Bronchial epithelial cell (primary cell): ENCODE results near the gene DAZAP1. TPM values are rescaled to one million over a fixed set of nuclear protein-coding genes. Genes with fewer than 3 reads are reported as not detected.
"Not testable (repeated sequence)": the region's sequence is repeated elsewhere in the genome, so short reads cannot be mapped to it uniquely, and the experiment has no call there.

ENCODE experiments used
- DNase-seq: peaks from one replicate; pipeline ENCODE4 v3.0.0-alpha.2; 2010; ENCODE audit warnings: low read depth
- FAIRE-seq: peaks from 2 replicates; lab custom pipeline; 2011; peaks lifted over from hg19 to GRCh38; lab: Jason Lieb, UNC
- H3K27me3 ChIP-seq: 2 replicates; pipeline ENCODE4 v1.5.1; 2011; ENCODE audit warnings: low read length; ENCODE audit not compliant: control insufficient read depth, insufficient read depth
- H3K36me3 ChIP-seq: 2 replicates; pipeline ENCODE4 v1.5.1; 2011; ENCODE audit warnings: low read length; ENCODE audit not compliant: control insufficient read depth, insufficient read depth
- H3K4me3 ChIP-seq: 2 replicates; pipeline ENCODE4 v1.5.1; 2011; ENCODE audit warnings: mild to moderate bottlenecking, low read depth, low read length, control low read depth
- total RNA-seq: library from RNA; depleted of rRNA; stranded (reverse); fragments of >200 nt; gene quantifications from 2 replicates; pipeline ENCODE4 v1.2.1, GENCODE V29; 2014
- TF ChIP-seq, protein P1 (sequence below): IDR thresholded peaks from 2 replicates; pipeline ENCODE4 v1.5.1; 2011; ENCODE audit warnings: mild to moderate bottlenecking, moderate library complexity, low read length, control low read depth, inconsistent platforms; ENCODE audit not compliant: insufficient read depth, severe bottlenecking

Gene DAZAP1
- total RNA-seq, 1 donor from 2014 or later = 115 TPM

DNA sequence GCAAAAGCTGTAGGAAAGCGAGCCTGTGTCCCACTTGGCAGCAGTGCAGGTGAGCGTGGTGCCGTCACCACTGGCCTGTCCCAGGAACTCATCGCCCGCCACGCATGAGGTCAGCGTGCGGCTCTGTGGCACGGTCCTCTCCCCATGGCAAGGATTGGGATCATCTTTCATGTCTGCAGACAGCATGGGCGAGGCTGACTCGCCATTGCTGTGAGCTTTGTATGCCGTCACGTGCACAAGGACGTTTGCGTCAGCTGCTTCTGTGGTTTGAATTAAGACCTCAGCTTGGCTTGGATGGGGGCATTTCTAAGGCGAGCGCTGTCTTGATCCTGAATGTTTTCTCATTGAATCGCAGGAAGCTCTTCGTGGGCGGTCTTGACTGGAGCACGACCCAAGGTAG is 9.8 kb downstream of the DAZAP1 start:
- no peaks in the 10 kb centered on the region for H3K27me3 ChIP-seq
- DNase-seq = peak; percentile 30
- H3K36me3 ChIP-seq = peaks cover 37% of the 10 kb centered on the region
- FAIRE-seq = peak; percentile 76
- H3K4me3 ChIP-seq = no peak overlapping the region
- TF ChIP-seq, protein P1, sequence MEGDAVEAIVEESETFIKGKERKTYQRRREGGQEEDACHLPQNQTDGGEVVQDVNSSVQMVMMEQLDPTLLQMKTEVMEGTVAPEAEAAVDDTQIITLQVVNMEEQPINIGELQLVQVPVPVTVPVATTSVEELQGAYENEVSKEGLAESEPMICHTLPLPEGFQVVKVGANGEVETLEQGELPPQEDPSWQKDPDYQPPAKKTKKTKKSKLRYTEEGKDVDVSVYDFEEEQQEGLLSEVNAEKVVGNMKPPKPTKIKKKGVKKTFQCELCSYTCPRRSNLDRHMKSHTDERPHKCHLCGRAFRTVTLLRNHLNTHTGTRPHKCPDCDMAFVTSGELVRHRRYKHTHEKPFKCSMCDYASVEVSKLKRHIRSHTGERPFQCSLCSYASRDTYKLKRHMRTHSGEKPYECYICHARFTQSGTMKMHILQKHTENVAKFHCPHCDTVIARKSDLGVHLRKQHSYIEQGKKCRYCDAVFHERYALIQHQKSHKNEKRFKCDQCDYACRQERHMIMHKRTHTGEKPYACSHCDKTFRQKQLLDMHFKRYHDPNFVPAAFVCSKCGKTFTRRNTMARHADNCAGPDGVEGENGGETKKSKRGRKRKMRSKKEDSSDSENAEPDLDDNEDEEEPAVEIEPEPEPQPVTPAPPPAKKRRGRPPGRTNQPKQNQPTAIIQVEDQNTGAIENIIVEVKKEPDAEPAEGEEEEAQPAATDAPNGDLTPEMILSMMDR = no peak

DNA sequence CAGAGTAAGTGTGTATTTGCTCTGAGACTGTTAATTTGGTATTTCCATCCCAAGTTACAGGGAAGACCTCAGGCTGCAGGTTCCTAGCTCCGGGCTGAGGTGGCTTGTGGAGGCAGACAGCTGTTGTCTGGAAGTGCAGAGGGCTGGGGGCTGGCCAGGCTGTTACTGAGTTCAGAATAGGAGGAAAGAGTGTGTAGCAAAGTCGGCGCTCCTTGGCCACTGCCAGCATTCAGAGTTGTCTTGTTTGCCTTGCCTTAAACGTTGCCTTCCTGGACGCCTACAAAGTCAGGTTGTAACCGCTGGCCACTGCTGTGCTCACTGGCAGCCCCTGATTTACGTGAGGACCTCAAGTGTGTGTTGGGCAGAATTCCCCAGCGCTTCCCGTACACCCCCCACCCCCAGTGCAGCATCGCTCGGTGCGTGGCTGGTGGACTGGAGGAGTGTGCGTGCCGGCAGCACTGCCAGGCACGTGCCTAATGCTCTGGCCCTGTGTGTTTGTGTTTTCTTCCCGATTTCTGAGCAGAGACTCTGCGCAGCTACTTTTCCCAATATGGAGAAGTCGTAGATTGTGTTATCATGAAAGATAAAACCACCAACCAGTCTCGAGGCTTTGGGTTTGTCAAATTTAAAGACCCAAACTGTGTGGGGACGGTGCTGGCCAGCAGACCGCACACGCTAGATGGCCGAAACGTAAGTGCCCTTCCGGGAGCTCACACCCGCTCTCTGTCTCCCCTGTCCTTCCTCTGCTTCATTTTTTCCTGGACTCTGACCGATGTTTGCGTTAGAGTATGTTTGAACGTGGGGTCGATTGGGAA is 10.5 kb downstream of the DAZAP1 start:
- H3K36me3 ChIP-seq = peaks cover 34% of the 10 kb centered on the region
- DNase-seq = no peak
- FAIRE-seq = no peak
- TF ChIP-seq, protein P1 = no peak
- H3K4me3 ChIP-seq = no peak overlapping the region
- H3K27me3 ChIP-seq = no peaks in the 10 kb centered on the region

DNA sequence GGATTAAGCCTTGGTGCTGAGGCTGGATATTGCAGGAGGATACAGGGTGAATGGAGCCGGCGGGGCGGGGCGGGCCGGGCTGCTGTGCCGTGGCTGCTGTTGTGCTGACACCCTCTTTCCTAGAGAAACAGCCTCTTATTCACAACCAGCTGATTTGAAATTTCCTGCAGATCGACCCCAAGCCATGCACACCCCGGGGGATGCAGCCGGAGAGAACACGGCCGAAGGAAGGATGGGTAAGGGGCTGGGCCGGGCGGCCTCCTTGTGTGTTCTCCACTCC is 11.1 kb downstream of the DAZAP1 start:
- TF ChIP-seq, protein P1 = no peak
- DNase-seq (no peak), FAIRE-seq (no peak)
- Histone ChIP-seq H3K4me3 (no peak overlapping the region), H3K27me3 (no peaks in the 10 kb centered on the region), H3K36me3 (peaks cover 31% of the 10 kb centered on the region)

DNA sequence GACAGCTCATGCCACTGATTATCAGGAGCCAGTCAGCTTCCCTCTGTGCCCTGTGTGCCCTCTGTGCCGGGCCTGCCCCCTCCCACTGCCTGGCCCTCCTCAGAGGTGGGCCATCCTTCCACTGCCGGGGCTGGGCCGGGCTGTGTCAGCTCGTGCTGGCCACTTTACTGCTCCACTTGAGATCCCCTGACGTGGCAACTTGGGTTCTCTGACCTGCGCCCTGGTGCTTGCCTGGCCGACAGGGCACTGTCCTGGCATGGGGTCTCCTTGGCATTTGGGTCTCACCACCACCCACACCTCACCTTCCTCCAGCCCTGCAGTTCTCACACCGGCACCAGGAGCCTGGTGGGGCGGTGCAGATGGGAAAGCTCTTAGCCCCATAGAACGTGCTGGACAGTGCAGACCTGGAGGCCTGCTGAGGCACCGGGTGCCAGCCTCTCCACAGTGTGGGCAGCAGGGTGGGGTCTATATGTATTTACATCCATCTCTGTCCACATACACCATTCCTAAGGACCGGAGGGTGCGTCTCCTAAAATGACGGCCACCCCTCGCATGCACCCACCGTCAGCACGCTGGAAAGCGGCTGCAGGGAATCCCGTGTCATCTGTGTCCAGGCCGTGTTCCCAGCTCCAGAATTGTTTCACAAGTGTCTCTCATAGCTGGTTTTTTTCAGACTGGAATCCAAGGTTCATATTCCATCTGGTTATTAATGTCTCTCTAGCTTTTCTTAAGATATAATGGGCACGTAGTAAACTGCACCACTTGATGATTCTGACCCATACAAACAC is 11.8 kb downstream of the DAZAP1 start:
- FAIRE-seq (no peak), DNase-seq (no peak)
- peaks cover 33% of the 10 kb centered on the region for H3K36me3 ChIP-seq
- H3K4me3 ChIP-seq = no peak overlapping the region
- TF ChIP-seq, protein P1 = no peak
- no peaks in the 10 kb centered on the region for H3K27me3 ChIP-seq

DNA sequence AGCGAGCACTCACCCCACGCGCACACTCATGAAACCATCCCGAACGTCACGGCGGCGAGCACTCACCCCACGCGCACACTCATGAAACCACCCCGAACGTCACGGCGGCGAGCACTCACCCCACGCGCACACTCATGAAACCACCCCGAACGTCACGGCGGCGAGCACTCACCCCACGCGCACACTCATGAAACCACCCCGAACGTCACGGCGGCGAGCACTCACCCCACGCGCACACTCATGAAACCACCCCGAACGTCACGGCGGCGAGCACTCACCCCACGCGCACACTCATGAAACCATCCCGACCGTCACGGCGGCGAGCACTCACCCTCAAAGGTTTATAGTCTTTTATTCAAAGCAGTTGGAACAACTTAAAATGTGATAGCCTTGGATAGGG is 12.7 kb downstream of the DAZAP1 start:
- DNase-seq, H3K4me3 ChIP-seq, H3K27me3 ChIP-seq, FAIRE-seq: not testable (repeated sequence)
- peaks cover 36% of the 10 kb centered on the region for H3K36me3 ChIP-seq

DNA sequence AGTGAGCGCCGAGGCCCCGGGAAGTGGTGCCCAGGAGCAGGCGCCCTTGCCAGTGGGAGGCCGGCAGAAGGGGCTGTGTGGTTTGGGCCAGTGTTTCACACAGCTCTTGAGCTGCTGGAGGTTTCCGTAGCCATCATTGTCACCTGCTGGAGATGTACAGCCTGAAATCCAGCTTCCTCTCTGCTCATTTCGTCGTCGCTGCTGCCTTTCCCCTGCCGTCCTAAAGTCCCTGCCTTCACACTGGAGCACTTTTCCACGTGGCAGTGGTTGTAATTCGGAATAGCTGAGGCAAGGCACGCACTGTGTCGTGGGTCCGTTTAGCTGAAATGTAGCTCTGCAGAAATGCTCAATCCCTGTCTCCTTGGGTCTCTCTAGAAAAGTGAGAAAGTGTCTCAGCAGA is 13.2 kb downstream of the DAZAP1 start:
- FAIRE-seq (no peak), DNase-seq (no peak)
- no peaks in the 10 kb centered on the region for H3K27me3 ChIP-seq
- TF ChIP-seq, protein P1 = no peak
- no peak overlapping the region for H3K4me3 ChIP-seq
- peaks cover 39% of the 10 kb centered on the region for H3K36me3 ChIP-seq
